ENCODE measurements around the gene CAPN15. TPM values are rescaled to one million over a fixed set of nuclear protein-coding genes. Genes with fewer than 3 reads are reported as not detected.

The CAPN15 gene
- total RNA-seq, 1 experiment from 2014 or later: 60.0 TPM

DNA sequence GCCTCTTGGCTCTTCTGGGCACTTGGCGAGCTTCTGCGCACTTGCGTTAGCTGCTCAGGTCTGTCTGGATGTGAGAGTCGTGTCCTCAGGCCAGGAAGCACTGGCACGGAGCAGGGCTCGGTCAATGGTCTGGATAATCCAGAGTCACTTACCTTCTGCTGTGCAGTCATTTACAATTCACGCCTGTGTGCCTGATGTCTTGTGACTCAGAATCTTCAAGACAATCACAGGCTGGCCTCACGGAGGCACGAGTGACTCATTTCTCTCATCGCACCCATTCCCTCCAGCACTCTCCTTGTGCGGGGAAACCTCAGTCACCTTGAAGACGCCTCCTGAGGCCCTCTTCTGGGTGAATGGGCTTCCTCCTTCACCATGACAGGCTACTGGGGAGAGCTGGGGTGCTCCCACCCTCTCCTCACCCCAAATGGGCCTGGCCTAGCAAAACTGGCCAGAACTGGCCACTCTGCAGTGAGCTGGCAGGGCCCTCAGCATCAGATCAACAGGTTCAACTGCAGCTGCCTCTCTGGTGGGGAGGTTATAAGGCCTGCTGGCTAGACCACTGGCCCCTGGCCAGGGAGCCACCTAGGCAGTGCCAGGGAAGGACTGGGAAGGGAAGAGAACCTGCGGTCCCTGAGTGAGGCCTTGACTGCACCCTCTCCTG lies 1.9 kb upstream of the CAPN15 start:
- peak; percentile 96 for DNase-seq (ENCODE audit: low spot score)

DNA sequence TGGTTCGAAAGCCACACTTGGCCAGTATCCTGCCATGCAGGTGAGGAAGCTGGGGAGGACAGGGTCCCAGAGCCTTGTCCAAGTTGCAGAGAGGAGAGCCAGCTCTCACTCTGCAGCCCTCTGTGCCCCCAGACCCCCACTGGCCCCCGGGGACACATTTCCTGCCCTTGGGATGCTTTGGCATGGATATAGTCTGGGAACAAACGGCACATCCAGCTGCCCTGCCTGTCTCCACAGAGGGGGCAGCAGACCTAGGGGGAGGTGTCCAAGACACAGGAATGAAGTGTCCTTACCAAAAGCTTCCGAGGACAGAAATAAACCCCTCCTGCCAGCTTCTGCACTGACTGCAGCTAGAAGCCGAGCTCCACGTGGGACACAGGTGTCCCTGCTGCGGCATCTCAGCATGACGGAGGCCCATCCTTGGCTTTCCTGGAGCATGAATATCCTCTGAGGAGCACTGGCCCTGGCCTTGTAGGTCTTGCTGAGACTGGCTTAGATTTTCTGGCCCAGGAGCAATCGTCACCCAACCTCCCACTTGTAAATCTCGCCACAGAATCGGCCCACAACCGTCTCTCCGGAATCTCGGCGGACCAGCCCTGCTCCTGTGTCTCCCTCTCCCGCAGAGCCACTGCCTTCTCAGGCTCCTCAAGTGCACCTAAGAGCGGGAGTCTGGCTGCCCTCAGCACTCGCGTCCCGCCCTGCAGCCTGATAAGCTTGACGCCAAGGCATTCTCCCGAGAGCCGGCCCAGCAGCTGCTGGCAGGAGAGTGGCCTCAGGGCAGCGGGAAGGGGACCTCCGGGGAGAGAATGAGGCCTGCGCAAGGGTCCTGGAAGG lies 1.1 kb upstream of the CAPN15 start:
- DNase-seq (ENCODE audit: low spot score): peak; percentile 16

DNA sequence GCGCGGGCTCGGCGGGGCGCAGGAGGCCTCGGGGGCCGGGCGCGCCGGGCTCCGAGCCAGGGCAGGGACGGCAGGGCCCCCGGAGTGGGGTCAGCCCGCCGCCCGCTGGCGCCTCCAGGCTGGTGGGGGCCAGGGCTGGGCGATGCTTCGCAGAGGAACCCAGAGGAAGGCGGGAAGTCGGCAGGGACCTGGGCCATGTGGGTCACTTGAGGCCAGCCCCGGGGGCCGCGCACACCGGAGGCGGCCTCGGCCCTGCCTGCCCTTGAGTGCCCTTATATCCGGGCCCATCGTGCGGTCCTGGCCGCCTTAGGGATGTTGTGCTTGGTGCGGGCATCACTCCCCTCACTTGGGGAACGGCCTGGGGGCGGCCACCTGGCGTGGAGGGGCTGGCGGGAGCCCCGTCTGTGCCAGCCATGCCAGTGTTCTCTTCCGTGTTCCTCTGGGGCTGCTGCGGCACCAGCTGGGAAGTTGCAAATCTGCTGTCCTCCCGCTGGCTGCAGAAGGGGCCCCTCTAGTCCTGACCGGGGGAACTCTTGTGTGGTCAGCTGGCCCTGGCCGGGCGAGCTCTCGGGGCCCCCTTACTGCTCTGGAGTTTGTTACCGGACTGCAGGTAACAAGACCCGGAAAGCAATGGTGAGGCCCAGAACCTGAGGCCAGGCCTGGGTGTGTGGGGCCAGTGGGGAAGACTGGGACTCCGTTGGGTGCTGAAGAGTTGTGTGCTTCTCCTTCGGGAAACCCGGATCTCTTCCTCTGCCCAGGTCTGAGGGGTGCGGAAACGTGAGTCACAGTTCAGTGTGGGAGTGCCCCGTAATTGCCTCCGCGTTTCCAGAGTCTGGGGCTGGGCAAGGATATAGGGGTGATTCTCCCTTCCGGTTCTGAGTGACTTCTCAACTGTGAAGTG lies 849 bp downstream of the CAPN15 start:
- DNase-seq (ENCODE audit: low spot score): peak; percentile 88

DNA sequence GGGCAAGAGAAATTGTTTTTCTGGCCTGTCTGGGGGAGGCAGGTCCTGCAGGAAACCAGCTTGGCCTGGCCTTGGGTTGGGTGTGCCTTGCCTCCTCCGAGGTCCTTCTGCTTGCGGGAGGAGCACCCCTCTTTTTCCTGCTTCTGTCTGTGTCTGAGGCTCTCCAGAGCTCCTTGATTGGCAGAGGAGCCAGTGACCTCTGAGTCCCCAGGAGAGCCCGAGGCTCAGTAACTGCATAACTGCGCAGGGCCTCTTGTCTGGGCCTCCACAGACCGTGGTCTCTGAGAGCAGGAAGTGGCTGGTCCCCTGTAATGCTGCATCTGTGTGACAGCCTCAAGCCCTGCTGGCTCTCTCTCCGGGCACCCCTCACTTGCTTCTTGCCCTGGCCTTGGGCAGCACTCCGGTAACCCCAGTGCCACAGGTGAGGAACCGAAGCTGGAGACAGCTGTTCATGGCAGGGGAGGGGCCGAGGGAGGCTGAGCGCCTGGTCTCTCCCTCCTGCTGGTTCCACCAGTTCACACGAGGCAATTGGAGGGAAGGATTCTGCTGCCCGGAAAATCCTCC lies 1.6 kb downstream of the CAPN15 start:
- peak; percentile 28 for DNase-seq (ENCODE audit: low spot score)

DNA sequence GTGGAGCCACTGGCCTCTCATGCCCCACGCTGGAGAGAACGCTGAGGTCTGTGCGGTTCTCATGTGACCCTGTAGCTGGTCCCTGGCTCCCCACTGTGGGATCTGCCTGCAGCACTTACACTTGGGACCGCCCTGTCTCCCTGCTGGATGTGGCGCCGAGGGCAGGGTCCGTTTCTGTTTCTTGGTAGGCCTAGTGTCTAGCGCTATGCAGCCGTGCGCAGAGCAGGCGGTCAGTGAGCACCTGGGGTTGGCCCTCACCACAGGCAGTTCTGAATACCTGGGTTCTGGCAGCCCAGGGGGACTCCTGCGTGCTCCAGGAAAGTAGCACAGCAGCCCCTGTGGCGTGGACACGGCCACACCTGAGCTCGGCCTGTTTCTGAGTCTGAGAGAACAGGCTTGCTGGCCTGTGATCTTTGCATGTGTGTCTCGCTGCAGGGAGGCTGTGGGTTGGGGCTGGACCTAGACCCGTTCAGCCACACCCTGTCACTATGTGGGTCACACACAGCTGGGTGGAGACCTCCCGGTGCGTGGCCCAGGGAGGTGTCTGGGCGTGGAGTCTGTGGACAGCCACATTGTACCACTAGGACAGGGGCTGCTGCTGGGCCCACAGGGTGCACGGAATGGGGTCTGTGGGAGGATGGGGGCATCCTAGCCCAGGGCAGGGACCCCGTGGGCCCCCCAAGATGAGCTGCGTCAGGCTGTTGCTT lies 2.8 kb downstream of the CAPN15 start:
- no peak for DNase-seq (ENCODE audit: low spot score)

DNA sequence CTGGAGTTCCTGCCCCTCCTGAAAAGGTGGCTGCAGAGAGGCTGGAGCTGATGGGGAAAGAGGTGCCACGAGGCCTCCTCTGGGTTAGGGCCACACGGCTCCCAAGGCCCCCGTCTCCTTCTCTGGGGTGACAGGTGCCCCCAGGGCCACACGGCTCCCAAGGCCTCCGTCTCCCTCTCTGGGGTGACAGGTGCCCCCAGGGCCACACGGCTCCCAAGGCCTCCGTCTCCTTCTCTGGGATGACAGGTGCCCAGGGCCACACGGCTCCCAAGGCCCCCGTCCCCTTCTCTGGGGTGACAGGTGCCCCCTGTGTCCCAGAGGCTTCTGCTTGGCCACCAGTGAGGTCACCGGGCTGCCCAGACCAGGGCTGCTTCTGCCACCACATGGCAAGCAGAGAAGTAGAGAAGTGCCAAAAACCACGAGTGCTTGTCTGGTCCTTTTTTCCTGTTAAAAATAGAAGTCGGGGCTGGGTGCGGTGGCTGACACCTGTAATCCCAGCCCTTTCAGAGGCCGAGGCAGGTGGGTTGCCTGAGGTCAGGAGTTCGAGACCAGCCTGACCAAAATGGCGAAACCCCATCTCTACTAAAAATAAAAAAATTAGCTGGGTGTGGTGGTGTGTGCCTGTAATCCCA lies 4.1 kb downstream of the CAPN15 start:
- DNase-seq (ENCODE audit: low spot score): no peak

DNA sequence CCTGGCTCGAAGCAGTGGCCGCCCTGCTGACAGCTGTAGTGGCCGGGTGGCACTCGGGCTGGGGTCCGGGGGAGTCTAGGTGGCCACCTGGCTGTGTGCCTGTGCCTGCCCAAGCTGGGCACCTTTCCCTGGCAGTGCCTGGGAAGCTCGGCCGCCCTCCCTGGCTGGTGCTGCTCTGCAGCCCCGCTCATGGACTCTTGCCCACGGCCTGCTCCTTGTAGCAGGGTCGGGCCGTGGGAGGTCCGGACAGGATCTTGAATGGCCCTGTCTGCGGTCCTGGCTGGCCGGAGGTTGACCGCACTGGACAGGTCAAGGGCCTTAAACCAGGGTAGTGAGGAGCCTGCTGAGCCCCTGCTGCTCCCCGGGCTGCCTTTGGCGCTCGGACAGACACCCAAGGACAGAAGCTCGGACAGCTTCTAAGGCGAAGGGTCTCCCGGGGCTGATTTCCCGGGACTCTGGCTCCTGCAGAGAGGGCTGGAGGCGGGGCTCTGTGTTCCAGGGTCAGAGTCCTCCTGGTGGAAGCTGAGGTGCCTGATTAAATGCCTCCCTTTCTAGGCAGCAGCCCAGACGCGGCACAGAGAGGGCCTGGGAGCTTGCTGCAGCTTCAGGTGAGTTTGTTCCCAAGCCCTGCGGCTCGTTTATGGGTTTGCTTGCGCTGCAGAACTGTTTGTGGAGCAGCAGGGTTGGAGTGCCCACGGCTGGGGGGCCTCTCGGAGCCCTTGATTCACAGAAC lies 6.0 kb downstream of the CAPN15 start:
- no peak for DNase-seq (ENCODE audit: low spot score)

DNA sequence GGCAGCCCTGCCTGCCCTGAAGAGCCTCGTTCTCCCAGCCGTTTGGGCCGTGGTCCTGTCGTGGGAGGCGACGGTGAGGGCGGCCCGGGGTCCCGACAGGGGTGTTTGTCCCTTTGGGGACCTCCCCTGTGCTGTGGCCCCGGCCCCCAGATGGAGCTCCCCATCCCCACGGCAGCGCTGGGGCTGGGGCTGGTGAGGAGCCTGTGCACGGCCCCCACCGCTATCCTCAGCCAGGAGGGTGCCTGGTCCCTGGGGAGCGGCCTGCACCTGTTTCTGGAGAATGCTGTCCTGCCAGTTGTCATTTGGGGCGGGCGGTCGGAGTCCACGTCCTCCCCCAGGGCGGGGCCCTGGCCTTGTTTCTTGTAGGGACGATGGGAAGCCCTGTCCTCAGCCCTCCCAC lies 6.6 kb downstream of the CAPN15 start:
- peak; percentile 15 for DNase-seq (ENCODE audit: low spot score)

DNA sequence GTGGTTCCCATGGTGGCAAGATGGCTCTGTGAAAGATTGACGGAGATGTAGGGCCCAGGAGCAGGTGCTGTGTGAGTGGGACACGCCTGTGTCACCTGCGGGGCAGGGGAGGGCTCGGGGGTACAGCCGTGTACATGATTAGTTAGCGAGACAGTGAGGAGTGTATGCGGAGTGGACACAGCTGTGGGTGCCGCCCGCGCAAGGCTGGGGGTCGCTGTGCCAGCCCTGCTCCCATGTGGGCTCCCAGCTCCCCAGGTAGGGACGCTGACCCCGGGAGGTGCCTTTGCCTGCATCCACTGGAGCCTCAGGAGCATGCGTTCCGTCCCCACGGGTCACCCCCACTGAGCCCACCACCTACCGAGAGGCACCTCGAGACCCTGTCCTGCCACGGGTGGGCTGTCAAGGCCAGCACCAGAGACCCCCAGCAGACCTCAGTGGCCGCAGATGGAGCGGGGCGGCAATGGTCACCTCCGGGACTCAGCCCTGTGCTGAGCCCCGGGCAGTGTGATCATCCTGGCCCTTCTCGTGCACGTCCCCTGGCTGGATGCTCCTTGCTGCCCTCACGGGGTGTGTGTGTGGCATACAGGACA lies 7.4 kb downstream of the CAPN15 start:
- no peak for DNase-seq (ENCODE audit: low spot score)

DNA sequence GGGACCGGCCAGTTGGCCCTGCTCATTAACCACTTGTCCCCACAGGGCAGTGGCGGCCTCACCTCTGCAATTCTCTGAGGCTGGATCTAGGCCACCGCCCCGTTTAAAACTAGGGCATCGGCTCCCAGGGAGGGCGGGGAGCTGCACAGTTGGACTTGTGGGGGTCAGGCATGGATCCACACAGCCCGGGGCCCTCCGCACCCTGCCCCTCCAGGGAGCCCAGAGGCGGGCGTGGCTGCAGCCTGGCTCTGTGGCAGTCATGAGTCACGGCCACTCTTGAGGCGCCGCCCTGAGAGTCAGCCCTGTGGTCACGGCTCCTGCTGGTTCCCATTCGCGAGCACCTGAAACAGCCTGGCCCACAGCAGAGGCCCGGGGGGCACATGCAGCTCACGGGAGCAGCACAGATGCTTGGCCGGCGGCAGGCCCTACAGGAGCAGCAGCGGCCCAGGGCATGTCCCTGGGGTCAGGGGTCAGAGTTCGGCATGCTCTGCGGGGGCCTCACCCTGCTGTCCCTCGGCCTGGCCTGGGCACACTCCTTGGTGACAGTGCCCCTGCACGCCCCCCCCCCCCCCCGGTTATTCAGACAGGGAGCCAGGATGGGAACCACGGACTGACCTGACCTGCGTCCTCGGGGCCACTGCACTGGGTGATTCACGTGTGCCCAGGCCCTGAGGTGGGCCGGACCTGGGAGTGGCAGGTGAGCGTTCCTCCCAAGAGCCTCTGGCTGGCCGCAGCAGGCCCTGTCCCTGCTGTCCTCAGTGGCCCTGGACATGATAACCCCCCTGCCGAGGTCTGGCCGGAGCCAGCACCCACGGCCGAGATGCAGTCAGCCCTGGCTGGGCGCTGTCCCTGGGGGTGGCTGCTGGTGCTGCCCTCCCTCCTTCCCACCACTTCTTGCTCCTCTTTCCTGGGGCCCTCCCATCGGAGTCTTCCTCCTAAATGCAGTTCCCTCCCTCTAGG lies 8.2 kb downstream of the CAPN15 start:
- DNase-seq (ENCODE audit: low spot score): peak; percentile 95

DNA sequence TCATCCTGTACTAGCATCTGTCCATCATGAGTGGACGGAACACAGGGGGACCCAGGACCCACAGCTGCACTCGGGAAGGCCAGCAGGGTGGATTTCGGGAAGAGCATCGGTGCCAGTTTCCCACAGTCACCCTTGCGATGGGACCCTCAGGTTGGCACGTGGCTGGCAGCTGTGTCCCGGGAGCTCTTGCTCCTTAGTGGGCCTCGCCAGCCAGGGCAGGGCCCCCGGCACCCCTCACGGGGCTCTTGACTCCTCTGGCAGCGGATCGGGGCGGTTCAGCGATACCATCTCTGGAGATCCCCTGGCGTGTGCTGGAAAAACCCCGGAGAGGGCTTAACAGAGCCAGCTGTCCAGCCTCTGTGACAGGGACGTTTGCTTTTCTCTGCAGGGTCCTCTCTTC lies 9.2 kb downstream of the CAPN15 start:
- no peak for DNase-seq (ENCODE audit: low spot score)

DNA sequence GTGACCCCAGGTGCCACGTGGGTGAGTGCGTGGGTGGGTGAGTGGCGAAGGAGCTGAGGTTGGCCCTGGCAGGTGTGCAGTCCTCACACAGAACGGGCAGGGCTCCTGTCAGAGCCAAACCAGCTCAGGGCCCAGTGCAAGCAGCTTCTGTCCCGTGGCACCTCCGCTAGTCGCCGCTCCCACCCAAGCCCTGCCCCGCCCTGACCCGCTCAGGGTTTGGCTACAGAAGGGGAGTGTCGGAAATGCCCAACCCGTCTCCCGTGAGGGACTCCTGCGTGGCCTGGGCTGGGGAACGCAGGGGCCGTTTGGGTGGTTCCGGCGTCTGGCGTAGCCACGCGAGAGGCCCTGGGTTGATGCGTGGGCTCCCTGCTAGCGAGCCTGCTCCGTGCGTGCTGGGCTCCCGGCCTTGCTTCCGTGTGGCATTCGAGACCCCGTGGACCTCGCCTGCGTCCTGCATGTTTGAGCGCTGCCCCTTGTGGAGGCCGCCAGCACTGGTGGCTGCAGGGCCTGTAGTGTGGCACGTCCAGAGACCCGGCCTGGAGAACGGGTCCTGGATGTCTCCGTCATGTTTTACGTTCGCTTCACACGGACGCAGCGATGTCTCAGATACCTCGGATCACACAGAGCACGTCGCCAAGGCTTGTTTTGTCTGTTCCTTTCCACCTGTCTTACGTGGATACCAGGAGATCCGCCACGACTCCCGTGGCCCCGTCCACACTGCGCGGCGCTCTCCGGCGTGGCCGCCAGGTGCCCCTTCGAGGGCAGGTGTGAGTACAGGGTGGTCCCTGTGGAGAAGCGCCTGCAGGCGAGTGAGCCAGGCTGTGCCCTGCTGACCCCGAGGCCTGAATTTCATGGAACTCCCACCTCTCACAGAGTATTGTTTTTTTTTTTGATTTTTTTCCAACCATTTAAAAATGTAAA lies 10.2 kb downstream of the CAPN15 start:
- DNase-seq (ENCODE audit: low spot score): no peak

DNA sequence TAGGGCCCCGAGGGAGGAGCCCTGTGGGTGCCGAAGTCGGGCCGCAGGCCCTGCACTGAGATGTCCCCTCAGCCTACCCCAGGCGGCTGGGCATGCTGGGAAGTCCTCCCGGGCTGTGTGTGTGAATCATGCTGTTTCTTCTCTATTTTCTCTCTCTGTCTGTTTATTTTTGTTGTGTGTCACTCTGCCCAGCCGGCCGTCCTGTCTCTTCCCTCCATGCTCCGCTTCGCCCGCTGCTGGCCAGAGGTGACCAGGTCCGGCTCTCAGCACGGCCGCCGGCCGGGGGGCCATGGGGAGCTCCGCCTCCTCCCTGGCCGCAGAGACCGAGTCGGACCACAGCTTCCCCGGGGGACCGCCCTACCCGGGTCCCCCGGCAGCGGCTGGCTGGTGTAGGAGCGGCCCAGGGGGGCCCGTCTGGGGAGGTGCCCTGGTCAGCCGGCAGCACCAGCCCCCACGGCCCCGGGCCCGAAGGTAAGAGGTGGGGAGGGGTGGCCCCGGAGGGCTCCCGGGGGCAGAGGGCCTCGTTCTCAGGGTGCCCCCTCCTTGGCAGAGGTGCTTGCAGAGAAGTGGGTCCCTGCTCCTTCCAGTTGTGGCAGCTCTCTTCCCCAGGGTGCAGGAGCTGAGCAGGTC lies 12.5 kb downstream of the CAPN15 start:
- DNase-seq (ENCODE audit: low spot score): peak; percentile 43

DNA sequence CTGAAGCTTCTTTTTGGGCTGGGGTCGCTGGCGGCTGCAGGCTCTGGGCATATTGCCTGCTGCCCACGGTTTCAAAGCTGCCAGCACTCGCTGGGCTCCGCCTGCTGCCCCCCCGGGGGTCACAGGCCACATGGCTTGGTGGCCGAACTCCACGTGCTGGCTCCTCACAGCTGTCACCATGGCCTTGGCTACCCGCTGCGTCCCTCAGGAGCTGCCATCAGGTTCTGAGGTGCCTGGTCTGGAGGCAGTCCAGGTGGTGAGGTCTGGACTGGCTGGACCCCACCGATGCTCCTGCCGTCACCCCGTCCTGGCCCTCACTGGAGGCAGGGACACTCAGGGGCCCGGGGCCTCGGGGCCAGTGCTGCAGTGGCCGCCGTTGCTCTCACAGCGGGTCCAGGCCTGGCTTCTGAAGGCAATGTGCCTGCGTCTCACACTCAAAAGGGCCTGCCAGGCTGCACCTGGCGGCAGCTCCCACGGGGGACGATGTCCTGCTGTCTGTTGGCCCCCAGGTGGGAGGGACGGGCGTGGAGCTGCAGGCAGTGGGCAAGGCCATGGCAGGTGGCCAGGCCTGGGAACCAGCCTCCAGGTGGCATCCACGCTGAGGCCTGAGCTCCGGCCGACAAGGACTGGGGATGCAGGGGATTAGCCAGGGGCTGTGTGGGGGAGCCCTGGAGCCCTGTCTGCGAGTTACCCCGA lies 13.3 kb downstream of the CAPN15 start:
- no peak for DNase-seq (ENCODE audit: low spot score)

DNA sequence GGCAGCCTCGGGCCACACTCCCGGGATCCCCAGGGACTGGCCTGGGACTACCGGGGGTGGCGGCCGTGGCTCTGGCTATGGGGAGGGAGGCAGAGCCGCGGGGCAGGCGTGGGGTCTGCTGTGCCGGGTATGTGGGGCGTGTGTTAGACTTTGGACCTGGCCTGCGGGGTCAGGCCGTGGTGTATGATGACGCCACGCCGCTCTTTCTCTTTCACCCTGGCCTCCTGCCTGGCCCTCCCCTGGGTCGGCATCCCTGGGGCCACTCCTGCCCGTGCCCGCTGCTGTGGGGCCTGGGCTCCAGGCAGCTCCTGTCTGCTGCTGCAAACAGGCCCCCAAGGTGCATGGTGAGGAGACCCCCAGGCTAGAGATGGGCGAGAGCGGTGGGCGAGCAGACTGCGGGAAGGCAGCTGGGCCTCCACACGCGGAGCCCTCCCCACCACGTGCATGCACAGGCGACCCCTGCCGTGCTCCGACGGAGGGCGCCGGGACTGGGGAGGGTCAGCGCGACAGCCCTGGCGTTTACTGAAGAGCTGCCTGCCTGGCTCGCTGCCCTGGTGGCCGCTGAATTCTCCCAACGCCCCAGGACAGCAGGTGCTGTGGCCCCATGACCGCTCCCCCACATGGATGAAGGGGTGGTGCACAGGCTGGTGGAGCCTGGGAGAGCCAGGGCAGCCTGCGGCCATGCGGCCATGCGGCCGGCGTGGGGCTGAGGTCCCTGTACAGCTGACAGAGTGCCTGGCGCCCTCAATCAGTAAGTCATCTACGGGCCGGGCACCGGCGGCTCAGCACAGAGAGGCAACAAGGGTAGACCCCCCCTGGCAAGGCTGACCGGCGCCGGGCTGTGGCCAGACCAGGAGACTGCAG lies 16.0 kb downstream of the CAPN15 start:
- no peak for DNase-seq (ENCODE audit: low spot score)

Measured in A172 (cell line).